ENCODE results near the gene GPATCH8.

- TF ChIP-seq CTCF (optimal IDR thresholded peaks at IDR 0.05 in 1 of 3, IDR thresholded peaks at IDR 0.05 in 1 of 3, conservative IDR thresholded peaks at IDR 0.05 in 1 of 3; ENCODE audit: extremely low read depth in 1 of 3, insufficient read depth in 2 of 3, low read length in 3 of 3) (no peak), EZH2 (IDR thresholded peaks at IDR 0.05; ENCODE audit: low read length) (no peak)
Observed at GRCh38 chr17:44539673-44540072, 36.5 kb upstream of the GPATCH8 start.

Data from keratinocyte (primary cell).